ENCODE data around the gene HCST.

- TF ChIP-seq CTCF (conservative IDR thresholded peaks at IDR 0.05 in 1 of 2, IDR thresholded peaks at IDR 0.05 in 1 of 2; ENCODE audit: extremely low read depth in 1 of 2, insufficient read depth in 1 of 2, low read depth in 1 of 2, low read length in 2 of 2) (no peak), EZH2 (IDR thresholded peaks at IDR 0.05; ENCODE audit: borderline replicate concordance, low read length) (no peak)
Measured at GRCh38 chr19:35913589-35913988, 11.3 kb downstream of the HCST start.

Measured in mammary epithelial cell (primary cell).